HG03039 (cell line): ENCODE results near the gene MMP25.
"Not testable (repeated sequence)": the region's sequence is repeated elsewhere in the genome, so short reads cannot be mapped to it uniquely, and the experiment has no call there.

ENCODE experiments used
- ATAC-seq: cut with Tn5 transposase; IDR thresholded peaks from one replicate; pipeline ENCODE4 v1.9.1; 2021; ENCODE audit warnings: mild to moderate bottlenecking, moderate library complexity; ENCODE audit not compliant: unreplicated experiment

The MMP25 gene

DNA sequence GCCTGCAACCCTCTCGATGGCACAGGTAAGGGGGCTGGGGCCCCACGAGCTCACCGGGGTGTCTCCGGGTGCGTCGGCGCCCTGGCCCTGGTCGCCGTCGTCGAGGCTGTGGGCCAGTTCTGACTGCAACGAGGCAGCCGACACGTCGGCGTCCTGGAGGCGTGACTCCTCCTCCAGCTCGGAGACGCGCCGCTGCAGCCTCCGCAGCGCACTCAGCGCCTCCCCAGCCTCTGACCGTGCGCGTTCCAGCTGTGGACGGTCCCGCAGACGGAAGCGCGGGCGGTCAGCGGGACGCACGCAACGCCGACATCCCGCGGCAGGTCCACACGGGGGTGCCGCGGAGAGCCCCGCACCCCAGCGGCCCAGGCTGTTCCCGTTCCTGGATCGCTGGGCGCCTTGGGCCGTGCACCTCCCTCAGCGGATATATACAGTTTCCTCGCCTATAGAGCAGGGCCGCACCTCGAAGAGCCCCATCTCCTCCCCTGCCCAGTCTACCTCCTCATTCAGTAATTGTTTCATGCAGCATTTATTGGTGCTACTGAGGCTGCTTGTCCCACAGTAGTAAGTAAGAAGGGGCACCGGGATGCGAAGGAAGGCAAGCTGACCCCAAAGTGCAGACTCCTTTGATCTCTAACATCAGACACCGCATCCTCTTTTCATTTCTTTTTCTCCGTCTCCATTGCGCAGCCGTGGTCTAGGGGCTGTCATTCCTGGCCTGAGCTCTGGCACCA lies 16.7 kb upstream of the MMP25 start:
- no peak for ATAC-seq

DNA sequence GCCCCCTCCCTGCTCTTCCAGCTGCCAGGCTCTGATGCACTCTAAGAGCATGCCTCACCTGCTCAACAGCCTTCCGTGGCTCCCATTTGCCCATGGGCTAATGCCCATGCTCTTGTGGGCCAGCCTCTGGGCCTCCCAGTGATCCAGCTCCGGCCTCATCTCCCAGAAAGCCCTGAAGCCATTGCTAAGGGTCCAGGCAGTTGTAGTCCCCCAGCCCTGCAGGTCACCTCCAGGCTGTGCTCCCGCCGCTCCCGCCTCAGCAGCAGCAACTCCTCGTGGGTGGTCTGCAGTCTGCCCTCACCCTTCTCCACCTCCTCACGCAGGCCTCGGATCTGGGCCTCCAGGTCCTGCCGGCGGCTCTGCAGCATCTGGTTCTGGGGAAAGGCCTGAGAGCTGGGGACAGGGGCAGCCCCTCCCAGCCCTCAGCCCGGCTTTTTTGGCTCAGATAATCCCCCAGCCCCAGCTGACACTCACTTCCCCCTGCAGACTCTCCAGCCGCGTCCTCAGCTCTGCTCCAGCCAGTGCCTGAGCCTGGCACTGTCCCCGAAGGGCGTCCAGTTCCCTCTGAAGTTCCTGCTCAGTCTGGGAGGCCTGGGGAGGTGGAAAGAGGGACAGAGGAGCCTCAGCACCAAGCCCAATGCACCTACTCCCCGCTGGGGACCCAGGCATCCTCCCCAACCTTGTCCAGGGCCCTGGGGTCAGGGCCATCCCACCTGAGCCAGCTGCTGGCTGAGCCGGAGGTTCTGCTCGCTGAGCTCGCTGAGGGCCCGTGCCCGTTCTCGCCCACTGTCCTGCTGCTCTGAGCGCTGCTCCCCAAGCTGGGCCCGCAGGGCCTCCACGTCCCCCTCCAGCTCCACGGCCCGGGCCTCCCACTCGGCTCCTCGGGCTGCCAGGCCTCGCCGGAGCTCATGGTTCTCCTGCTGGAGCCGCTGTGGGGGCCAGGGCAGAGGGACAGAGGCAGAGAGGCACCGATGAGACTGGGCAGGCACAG lies 15.8 kb upstream of the MMP25 start:
- no peak for ATAC-seq

DNA sequence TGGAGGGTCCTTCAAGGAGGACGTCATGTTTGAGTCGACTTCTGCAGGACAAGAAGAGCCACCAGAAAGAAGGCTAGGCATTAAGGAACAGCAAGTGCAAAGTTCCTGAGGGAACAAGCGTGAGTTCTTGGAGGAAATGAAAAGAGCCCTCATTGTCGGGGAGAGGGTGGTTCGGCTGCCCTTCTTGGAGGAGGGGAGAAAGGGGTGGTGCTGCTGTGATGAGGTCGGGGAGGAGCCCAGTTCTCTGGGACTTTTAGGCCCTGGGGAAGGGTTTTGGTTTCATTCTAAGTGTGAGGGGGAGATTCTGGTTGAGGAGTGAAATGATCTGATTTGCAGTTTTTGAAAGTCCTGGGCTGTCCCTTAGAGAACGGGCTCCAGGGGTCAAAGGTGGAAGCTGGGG lies 13.7 kb upstream of the MMP25 start:
- no peak for ATAC-seq

DNA sequence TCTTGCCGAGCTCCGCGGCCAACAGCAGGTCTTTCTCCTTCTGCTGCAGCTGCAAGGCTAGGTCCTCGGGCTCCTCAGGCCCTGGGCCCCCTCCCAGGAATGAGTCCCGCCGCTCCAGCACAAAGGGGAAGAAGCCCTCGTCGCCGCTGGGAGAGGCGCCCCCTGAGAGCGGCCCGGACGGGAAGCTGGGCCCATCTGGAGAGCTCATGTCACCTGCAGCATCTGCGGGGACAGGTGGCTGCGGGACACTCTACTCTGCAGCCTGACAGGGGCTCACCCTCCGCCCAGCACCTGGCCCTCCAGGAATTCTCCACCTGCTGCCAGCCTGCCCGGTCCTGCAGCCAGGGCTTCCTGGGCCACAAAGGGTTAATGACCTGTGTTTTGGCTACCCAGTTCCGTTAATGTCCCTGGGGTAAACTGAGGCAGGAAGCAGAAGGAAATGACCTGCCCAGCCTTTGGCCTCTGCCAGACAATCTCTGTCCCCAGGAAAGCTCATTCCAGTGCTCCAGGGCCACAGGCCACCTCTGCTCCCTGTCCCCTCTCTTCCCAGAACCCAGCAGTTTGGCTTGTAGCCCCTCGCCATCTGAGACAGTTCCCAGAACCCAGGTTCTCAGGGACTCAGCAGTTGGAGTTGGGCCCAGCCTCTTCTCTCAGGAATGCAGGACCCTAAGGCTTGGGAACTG lies 10.9 kb upstream of the MMP25 start:
- no peak for ATAC-seq

DNA sequence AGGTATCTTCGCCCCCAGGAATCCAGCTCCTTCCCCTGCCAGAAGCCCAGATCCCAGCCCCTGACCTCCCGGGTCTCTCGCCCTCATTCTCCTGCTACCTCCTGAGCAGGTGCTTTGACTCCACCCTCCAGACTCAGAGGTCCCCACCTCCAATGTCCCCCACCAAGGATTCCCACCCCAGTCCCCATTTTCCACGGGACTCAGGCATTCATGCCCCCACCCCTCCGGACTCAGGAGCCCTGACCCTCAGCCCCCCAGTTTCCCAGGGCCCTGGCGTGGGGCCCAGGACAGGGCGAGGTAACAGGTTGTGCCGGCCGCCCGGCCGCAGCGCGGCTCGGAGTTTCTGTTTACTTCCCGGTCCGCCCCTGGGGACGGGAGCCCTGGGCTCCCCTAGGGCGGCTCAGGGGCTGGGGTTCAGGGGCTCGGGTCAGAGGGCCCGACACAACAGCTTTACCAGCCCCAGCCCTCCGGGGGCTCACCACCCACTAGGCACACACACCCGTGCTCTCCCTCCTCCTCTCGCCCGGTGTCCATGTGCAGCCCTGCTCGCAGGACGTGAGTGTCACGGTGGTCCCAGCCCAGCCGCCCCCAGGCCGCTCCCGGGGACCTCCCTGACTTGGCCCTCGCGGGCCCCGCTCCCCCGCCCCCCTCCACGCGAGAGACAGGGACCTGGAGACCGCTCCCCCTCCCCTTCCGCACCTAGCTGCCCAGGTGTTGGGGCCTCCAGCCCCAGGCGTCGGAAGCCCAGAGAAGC lies 10.2 kb upstream of the MMP25 start:
- no peak for ATAC-seq

DNA sequence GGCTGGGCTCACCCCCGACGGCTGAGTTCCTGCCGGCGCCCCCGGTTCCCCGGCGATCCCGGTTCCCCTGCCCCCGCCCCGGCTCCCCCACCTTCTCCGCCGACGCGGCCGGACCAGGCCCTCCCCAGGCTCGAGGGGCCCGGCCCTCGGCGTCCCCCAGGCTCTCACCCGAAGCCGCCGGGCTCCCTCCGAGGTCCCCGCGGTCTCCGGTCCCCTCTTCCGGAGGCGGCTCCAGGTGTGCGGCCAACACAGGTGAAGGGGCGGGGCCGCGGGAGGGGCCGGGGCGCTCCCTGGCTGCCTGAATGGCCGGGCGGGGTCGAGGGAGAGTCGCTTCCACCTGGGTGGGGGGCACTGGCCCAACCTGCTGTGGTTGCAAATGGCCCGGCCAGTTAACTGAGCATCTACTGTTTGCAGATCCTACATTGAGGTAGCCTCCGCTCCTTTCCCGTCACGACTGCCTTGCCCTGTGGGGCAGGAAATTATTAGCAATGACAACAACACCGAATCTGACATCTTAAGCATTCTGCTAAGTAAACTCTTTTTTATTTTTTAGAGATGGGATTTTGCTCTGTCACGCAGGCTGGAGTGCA lies 9.5 kb upstream of the MMP25 start, which contains the start of gene BICDL2:
Gene BICDL2 (minus strand): TSS at position 219 of the 590 bp plus-strand sequence. CDS start 1,448 bp downstream, outside the sequence.
- no peak for ATAC-seq

DNA sequence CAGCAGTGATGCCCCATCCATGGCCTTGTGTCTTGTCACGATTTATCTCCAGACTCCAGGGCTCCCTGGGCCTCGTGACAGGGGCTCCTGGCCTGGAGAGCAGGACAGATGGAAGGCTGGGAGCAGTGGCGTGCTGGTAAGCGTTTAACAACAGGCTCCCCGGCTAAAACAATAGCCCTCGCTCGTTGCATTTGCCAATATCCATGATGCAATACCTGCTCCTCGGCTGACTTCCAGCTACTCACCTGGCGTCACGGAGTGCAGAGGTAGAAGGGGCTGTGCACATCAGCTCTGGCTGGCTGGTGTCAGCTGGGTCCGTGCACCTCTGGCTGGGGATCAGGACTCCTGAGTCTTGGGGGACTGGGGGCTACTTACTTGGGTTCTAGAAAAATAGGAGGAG lies 8.1 kb upstream of the MMP25 start:
- no peak for ATAC-seq

DNA sequence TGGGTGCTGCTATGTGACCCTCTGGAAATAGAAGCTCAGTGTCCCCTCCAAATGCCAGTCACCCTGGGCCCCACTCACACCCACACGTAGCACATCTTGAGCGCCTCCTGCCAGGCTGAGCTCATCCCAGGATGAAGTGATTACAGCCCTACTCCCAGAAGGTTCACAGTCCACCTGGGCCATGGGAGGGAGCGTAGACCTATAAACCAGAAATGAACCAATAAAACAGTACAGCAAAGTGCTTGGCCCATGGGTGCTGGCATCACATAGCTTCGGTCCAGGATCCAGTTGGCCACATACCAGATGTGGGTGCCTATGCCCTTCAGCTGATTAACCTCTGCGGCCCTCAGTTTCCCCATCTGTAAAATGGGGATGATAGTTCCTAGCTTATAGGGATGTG lies 7.5 kb upstream of the MMP25 start:
- ATAC-seq: no peak

DNA sequence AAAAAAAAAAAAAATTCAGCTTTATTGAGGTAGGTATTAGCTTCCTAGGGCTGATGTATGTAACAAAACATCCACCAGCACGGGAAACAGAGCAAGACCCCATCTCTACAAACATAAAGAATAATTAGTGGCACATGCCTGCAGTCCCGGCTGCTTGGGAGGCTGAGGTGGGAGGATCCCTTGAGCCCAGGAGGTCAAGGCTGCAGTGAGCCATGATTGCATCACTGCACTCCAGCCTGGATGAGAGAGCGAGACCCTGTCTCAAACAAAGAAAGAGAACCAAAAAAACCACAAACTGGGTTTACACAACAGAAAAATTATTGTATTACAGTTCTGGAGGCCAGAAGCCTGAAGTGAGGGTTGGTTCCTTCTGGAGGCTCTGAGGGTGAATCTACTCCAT lies 4.0 kb upstream of the MMP25 start:
- ATAC-seq: no peak

DNA sequence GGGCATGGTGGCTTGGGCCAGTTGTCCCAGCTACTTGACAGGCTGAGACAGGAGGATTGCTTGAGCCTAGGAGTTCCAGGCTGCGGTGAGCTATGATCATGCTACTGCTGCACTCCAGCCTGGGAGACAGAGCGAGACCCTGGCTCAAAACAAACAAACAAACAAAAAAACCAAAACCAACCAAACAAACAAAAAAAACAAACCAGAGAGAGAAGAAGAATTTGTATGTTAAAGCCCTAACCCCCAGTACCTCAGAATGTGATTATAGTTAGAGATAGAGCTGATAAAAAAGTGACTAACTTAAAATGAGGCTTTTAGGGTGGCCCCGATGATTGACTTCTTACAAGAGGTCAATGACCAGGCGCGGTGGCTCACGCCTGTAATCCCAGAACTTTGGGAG lies 1.7 kb upstream of the MMP25 start:
- no peak for ATAC-seq

DNA sequence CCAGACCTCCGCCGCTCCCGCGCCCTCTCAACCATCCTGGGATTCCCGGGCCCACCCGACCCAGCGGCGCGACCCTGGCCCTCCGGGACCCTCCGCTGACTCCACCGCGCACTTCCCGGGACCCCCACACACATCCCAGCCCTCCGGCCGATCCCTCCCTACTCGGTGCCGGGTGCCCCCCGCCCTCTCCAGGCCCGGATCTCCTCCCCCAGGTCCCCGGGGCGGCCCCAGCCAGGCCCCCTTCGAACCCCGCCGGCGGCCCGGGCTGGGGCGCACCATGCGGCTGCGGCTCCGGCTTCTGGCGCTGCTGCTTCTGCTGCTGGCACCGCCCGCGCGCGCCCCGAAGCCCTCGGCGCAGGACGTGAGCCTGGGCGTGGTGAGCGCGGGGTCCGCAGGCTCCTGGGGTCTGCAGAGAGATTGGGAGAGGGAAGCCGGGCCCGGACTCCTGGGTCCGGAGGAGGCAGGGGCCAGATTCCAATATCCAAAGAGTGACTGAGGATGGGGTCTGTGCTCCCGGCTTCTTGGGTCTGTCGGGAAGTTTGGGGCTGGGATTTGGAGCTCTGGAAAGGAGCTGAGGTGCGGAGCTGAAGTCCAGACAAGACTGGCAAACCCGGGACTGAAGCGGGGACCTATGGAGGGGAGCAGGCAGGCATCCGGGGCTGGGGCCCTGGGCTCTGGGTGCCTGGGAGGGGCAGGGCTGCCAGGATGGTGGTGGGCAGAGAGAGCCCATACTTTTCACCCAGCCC lies 453 bp downstream of the MMP25 start:
- ATAC-seq: no peak

DNA sequence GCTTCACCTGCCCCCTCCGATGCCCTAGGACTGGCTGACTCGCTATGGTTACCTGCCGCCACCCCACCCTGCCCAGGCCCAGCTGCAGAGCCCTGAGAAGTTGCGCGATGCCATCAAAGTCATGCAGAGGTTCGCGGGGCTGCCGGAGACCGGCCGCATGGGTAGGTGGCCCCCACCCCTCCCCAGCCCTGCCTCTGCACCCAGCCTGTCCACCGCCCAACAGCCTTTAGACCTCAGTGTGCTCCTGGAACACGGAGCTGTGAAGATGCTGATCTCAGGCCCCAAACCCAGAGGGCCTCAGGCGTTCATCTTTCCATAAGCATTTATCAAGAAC lies 993 bp downstream of the MMP25 start:
- no peak for ATAC-seq

DNA sequence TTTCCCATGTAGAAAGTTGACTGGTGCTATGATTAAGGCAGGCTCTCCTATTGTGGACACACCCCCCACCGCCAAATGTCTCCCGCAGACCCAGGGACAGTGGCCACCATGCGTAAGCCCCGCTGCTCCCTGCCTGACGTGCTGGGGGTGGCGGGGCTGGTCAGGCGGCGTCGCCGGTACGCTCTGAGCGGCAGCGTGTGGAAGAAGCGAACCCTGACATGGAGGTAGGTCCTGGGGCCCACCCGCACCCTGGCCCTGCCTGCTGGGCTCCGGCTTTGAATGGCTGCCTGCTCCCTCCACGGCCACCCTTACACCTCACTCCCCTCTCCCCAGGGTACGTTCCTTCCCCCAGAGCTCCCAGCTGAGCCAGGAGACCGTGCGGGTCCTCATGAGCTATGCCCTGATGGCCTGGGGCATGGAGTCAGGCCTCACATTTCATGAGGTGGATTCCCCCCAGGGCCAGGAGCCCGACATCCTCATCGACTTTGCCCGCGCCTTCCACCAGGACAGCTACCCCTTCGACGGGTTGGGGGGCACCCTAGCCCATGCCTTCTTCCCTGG lies 3.6 kb downstream of the MMP25 start:
- ATAC-seq: no peak

DNA sequence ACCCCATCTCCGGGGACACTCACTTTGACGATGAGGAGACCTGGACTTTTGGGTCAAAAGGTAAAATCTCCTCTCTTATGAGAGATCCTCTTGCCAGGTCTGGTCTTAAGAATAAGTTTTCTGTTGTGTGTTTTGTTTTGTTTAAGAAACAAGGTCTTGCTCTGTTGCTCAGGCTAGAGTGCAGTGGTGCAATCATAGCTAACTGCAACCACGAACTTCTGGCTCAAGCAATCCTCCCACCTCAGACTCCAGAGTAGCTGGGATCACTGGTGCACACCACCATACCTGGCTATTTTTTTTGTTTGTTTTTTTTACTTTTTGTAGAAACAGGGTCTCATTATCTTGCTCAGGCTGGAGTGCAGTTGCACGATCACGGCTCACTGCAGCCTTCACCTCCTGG lies 4.1 kb downstream of the MMP25 start:
- no peak for ATAC-seq

DNA sequence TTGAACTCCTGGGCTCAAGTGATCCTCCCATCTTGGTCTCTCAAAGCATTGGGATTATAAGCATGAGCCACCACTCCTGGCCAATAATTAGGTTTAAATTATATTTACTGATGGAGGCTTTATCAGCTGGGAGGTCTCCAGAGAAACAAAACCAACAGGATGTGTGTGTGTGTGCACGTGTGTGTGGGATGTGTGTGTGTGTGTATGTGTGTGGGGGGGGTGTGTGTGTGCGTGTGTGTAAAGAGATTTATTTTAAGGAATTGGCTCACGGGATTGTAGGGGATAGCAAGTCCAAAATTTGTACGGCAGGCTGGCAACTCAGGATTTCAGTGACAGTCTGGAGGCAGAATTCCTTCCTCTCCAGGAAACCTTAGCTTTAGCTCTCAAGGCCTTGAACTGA lies 4.6 kb downstream of the MMP25 start:
- ATAC-seq: no peak

DNA sequence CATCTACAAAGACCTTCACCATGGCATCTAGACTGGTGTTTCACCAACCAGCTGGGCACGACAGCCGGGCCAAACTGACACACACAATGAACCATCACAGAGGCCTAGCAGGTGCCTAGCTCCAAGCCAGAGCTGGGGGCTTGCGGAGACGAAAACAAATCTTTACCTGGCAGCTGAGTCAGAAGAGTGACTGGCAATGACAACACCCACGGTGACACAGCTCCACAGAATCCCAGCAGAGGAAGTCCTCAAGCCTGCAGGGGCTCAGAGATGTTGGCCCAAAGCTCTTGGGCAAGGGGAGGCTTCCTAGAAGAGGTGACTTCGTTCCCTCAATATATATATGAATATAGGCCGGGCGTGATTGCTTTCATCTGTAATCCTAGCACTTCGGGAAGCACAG lies 5.1 kb downstream of the MMP25 start:
- ATAC-seq: no peak

DNA sequence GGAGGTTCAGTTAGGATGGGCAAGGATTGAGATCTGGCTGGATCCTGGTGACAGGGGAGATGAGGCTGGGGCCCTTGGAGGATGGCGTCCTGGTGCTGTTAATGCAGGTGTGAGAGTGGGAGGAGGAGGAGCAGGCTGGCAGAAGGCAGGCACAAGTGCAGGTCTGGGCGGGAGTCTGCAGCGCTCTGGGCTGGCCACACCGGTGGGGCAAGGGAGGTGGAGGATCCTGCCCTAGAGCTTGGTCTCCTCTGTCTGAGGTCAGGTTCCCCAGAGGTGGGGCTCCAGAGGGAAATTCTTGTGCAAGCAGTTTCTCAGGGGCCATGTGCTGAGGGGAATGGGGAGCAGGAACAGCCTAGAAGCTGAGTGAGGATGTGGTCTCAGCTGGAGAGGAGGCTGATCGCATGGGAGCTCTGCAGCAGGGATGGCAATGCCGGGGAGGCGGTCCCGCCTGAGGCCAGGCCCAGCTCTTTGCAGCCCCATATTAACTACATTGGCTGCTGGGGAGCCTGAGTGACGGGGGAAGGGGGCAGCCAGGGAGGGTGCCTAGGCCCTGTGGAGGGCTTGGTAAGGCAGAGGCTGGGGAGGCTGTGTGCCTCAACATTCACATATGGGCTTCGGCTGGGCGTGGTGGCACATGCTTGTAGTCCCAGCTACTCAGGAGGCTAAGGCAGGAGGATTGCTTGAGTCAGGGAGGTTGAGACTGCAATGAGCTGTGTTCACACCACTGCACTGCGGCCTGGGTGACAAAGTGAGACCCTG lies 6.4 kb downstream of the MMP25 start:
- not testable (repeated sequence) for ATAC-seq

DNA sequence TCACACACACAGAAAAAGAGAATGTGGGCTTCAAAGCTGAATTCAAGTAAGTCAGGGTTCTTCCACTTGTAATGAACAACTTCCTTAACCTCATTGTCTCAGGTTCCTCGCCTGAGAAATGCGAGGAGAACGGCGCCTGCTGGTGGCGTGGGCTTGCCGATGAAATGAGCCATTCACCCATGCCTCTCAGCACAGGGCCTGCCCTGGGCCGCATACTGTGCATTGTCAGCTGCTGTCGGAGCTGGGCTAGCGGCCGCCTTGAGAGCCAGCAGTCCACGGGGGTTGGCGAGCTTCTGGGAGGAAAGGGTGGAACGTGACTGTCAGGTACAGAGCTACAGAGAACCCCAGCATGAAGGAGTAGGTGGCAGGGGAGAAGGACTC lies 7.0 kb downstream of the MMP25 start:
- not testable (repeated sequence) for ATAC-seq
